Hepatocyte (in vitro differentiated cells): ENCODE measurements around the gene GLB1L2.

Experiments used
- CTCF ChIP-seq: fragments of 200-600 bp; sonication (generic); IDR thresholded peaks from 2 replicates; pipeline ENCODE4 v1.5.1; 2016; ENCODE audit warnings: antibody characterized with exemption, mild to moderate bottlenecking; ENCODE audit not compliant: poor library complexity
- EZH2 ChIP-seq: fragments of 200-600 bp; sonication (generic); IDR thresholded peaks from 2 replicates; pipeline ENCODE4 v1.6.1; 2016; ENCODE audit warnings: antibody characterized with exemption, mild to moderate bottlenecking, borderline replicate concordance
- EZH2phosphoT487 ChIP-seq: fragments of 200-600 bp; sonication (generic); IDR thresholded peaks from one replicate; pipeline ENCODE4 v1.6.1; 2018; ENCODE audit warnings: antibody characterized with exemption, mild to moderate bottlenecking, low read depth, moderate library complexity; ENCODE audit not compliant: unreplicated experiment, severe bottlenecking

GRCh38 chr11:134387501-134387900 is 55.7 kb downstream of the GLB1L2 start:
- TF ChIP-seq EZH2phosphoT487 (no peak), CTCF (no peak), EZH2 (no peak)
